ENCODE measurements around the gene PFAS.

- TF ChIP-seq CTCF (IDR thresholded peaks at IDR 0.05) (no peak), POLR2A (IDR thresholded peaks at IDR 0.05) (no peak)
Measured at GRCh38 chr17:8266648-8267479, 17.8 kb downstream of the PFAS start.
